Erythroblast (primary cell): Measurements from ENCODE around the gene NEGR1.
A peak's percentile ranks its signal among the peaks of the same experiment; 100 is the strongest.

ENCODE experiments used
- DNase-seq, 2 experiments: peaks; one replicate each; lab custom pipeline; 2025; lab: John Stamatoyannopoulos, UW
- GATA1 ChIP-seq: IDR thresholded peaks from 2 replicates; pipeline ENCODE4 v1.6.1; 2011; ENCODE audit warnings: low read depth, mild to moderate bottlenecking, control low read depth, low read length, moderate library complexity
- POLR2A ChIP-seq: IDR thresholded peaks from 2 replicates; pipeline ENCODE4 v1.6.1; 2011; ENCODE audit warnings: mild to moderate bottlenecking, low read length

The NEGR1 gene

DNA sequence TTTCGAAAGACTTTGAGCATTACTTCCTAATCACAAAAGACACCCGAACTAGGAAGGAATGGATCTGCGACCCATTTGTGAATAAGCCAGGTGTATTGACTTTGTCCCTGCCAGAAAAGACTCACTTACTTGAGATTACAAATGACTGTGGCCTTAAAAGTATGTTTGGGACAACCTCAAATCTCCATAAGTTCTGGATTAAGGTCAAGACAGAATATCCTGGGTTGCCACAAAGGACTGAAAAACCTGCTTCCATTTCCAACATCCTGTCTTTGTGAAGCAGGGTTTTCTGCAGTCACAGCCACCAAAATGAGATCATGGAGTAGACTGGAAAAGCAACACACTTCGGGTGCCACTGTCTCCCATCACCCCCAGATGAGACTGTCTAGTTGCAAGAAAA is 664.1 kb downstream of the NEGR1 start:
- no peak for DNase-seq
- TF ChIP-seq POLR2A (no peak), GATA1 (no peak)

DNA sequence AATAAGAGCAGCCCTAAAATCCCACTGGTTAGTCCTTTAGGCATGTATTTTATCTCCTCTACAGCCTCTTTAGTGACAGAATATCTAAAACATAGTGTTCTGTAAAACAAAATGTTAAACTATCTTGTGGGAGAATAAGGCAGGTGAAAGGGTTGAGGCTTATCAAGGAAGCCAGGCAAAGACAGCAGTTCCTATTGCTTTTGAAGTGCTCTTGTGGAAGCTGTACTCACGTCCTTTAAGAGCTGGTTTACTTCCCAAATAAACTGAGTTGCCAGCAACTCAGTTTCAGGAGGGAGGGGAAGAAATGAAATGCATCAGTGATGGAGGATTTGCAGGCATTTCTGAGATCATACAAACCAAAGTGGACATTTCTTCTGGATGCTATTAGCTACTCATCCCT is 671.9 kb downstream of the NEGR1 start:
- no peak for DNase-seq
- TF ChIP-seq GATA1 (no peak), POLR2A (no peak)

DNA sequence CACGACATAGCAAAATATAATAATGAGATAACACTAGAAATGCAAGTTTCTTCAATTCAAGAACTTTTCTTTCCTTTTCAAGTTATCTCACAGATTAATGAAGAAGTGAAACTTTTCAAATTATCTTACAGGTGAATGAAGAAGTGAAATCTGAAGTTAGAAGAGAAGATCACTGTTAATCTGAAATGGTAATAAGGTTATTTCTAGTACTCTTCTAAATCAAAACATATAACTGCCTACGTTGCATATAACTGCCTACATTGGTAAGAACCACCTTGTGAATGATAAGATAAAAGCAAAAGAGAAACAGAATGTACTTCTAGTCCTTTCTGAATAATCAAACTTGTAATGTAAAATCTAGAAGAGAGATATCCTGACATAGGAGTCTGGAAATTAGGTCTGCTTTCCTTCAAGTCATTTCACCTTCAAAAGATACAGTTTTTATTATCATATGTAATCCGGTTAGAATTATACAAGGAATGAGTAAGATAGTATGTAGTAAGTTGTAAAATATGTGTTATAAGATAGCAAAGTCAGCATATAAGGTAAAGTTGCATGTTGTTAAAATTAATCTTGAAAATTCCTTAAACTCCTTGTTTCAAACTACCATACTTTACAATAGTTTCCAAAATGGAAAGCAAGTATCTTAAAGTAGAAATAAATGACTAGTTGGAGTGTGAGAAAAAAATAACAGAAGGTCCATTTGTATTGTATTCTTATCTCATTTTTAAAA is 679.1 kb downstream of the NEGR1 start:
- TF ChIP-seq POLR2A (no peak), GATA1 (no peak)
- no peak for DNase-seq

DNA sequence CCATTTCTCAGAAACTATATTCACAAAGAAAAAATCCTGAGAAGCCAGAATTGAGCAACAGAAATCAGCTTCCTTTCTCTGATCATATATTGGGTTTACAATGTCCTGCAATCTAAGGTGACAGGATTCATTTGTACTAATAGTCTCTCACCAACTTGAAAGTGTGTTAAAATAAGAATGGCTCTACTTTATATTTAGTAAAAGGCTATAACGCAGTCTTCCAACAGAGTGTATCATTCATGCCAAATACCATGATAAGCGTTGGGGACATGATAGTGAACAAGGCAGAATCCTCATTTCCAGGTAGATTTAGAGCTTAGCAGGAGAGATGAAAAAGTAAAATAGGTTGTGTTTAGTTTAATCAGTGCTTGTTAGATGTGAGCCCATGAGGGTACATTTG is 682.3 kb downstream of the NEGR1 start:
- DNase-seq = no peak
- no peak for TF ChIP-seq GATA1
- TF ChIP-seq POLR2A = no peak

DNA sequence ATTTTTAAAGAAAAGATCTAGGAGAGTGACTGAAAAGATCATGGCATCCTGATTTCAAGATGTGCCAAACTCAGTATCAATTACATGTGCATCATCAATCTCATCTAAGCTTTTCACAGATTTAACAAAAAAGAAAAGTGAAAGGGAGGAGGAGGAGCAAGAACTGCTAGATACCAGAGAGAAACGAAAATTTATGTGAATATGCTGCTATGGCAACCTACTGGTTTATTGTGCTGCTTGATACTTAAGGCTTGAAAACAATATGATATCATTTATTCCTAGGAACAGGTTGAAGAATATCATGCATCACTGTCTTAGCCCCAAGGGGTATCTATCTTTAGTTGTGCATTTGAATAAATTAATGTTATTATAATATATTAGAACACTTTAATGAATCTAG is 683.0 kb downstream of the NEGR1 start:
- TF ChIP-seq POLR2A (no peak), GATA1 (no peak)
- no peak for DNase-seq

DNA sequence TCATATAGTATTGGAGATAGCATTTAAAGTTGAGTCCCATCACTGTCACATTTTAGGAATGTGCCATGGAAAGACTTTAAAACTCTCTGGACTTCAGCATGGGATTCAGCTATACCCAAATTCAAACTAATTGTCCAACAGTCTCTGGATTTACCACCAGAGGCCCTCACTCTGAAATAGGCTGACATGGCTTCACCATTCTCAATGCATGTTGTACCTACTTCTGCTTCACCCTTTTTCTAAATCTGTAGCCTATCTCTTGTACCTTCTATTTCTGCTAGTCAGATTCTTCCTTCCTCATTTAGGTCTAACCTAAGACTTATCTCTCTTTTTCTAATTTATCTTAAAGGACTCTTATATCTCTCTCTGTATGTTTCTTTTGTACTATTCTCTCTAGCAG is 688.8 kb downstream of the NEGR1 start:
- TF ChIP-seq POLR2A = no peak
- peak in 1 of 2 experiments; percentile 1 for DNase-seq

DNA sequence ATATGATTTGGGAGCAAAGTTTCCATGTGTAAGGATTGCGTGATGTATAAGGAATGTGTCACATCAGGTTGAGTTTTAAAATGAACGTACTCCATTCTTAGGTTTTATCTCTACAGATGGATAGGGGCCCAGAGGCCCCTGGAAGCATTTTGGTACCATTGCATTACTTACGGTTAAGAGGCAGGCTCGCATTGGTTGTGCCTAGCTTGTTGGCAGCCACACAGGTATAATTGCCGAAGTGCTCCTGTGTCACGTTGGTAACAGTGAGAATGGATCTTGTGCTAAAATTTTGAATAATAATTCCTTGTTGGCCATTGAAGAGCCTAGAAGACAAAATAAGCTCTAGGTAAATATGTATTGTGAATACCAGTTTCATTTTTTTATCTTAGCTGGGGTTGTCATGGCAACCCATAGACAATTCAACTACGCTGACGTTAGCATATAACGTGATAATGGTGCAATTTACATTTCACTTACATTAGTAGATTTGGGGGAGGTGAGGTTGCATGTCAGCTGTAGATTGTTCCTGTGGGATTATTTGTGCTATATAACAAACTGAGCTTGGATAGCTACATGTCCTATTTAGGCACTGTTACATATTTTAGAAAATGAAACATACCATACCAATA is 689.6 kb downstream of the NEGR1 start:
- TF ChIP-seq GATA1 (no peak), POLR2A (no peak)
- no peak for DNase-seq

DNA sequence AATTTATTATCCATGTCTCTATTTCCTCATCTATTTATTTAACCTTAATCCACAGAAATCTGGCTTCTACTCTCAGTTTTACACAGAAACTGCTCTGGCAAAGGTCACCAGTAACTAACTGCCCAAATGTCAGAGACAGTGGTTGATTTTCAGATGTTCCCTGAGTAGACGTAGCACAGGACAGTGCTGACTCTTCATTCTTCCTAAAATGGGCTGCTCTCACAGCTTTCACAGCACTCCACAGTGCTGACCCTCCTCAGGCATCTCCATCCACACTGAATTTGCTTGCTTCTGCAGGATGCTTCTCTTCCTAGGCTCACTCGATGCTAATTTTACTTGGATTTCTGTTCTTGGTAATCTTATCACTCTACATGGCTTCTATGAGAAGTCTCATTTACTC is 693.3 kb downstream of the NEGR1 start:
- DNase-seq = no peak

DNA sequence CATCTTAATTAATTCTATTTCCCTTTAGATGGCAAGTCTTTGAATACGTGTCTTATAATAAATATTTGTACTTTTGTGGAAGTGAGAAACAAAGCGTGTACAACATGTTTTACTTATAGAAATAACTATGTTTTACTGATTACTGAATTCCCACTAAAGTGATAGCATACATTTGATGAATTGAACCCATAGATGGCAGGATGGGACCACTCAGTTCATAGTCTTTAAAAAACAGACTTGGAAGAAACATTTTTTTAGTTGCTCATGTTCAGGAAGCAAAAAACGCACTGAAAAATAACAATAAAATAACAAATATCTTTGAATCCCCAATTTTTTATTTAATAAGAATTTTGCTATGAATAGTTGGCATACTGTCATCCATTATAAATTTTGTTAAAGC is 694.4 kb downstream of the NEGR1 start:
- DNase-seq = peak in 1 of 2 experiments; percentile 1
- TF ChIP-seq POLR2A = no peak
- no peak for TF ChIP-seq GATA1

More for the DNA sequence above, 693.3 kb downstream of the NEGR1 start:
- no peak for TF ChIP-seq GATA1
- no peak for TF ChIP-seq POLR2A

DNA sequence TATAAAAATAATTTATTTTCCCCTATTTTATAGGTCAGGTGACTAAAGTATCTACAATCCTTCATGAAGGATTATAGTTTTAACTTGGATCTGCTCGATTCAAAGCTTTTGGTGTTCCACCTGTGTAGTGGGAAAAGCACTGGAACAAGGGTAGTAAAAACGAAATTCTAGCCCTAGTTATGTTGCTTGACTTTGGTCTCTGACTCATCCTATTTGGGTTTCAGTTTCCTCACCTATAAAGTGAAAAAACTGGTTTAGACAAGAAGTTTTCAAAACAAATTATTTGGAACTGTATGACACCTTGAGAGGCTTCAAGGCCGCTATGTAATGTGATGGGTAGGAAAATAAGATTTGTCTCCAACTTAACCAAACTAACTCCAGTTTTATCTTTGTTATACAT is 696.3 kb downstream of the NEGR1 start:
- no peak for TF ChIP-seq POLR2A
- no peak for TF ChIP-seq GATA1
- no peak for DNase-seq

DNA sequence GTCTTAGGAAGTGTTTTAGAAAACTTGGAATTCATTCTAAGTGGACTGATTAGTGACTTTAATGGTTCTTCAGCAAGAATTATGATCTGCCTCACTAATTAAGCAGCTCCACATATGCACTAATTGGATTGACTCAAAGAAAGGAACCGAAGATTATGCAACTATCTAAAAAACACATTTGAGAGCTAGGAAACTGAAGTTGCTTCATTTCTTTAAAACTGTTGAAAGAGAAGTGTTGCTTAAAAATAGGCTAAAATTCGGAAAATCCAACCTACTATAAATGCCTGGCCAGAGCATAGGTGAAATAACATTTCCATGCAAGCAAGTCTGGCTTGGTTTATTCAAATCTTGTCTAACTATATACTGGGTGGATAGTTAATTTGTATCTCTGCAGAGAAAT is 698.6 kb downstream of the NEGR1 start:
- TF ChIP-seq POLR2A = no peak
- TF ChIP-seq GATA1 = no peak
- DNase-seq = no peak

DNA sequence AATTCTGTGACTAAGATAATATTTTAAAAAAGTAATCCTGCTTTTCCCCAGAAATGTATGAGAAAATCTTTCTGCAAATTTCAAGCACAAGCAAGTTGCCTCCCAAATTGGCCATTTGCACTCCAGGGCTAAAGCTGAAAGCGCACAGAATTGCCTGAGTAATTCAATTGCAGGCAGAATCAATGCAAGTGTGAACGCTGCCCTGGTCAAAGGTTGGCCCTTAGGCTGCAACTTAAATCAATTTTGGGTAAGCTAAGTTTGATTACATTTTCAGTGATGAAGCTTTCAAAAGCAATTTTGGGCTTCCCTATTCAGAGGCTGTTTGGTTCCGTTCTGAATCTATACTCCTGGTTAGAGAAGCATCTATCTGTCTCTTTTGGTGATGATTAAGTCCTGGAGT is 699.7 kb downstream of the NEGR1 start:
- no peak for DNase-seq
- no peak for TF ChIP-seq GATA1
- TF ChIP-seq POLR2A = no peak

DNA sequence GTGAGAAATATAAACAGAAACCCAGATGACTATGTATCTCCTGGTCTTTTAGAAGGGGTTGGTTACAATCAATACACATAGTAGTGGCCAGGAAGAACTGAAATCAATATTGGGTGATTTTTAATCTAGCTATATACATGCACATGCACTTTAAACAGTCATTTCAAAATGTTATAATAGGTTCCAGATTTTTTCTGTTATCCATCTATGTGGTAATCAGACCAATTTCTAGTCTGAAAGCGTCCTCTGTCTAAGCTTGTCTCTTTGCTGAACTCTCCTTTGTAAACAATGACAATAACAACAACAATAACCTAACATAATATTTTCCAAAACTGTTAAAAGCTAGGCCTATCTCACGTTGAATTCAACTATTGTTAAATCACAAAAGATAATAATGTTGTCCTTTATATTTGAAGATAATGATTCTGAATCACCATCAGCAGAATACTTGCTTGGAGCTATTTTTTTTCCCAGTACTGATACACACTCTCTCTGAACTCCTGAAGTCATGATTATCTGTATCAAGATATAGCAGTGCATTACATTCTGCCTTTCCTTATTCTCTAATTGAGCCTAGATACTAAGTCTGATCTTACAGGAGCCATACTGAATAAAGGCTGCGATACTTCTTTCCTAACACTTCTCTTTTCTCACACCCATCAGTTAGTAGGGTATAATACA is 704.7 kb downstream of the NEGR1 start:
- TF ChIP-seq GATA1 (no peak), POLR2A (no peak)
- no peak for DNase-seq

DNA sequence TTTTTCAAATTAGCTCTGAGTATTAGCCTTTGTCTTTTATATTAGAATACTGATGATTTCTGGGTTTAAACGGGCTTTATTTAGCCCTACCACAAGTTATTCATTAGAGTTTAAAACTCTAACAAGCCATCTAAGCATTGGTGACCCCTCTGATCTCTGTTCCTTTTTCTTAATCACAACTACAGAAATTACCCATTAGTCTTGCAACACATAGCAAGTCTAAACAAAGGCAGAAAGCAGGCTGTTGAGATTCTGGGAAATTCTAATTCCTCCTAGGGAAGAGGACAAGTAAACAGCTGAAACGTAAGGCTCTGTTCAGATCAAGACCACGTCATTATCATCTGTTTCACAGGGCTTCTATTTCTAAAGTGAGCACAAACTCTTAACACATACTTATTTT is 710.3 kb downstream of the NEGR1 start:
- TF ChIP-seq GATA1 (no peak), POLR2A (no peak)
- no peak for DNase-seq

DNA sequence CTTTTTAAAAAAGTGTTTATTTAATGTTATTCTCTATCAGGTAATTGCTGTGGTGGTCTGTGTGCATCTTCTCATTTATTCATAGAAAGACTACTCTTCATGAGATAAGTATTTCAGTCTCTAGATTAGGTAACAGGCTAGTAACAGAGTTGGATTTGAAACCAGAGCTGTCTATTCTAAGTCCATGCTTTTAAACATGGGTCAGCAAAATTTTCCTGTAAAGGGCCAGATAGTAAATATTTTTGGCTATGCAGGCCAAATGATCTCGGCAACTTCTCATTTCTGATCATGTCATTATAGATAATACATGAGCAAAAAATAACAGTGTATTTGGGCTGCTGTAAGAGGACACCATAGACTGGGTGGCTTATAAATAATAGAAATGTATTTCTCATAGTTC is 715.9 kb downstream of the NEGR1 start:
- no peak for TF ChIP-seq GATA1
- no peak for TF ChIP-seq POLR2A

More for the DNA sequence above, 715.9 kb downstream of the NEGR1 start:
- DNase-seq = no peak
